ENCODE results near the gene FOXE1.

The FOXE1 gene

DNA sequence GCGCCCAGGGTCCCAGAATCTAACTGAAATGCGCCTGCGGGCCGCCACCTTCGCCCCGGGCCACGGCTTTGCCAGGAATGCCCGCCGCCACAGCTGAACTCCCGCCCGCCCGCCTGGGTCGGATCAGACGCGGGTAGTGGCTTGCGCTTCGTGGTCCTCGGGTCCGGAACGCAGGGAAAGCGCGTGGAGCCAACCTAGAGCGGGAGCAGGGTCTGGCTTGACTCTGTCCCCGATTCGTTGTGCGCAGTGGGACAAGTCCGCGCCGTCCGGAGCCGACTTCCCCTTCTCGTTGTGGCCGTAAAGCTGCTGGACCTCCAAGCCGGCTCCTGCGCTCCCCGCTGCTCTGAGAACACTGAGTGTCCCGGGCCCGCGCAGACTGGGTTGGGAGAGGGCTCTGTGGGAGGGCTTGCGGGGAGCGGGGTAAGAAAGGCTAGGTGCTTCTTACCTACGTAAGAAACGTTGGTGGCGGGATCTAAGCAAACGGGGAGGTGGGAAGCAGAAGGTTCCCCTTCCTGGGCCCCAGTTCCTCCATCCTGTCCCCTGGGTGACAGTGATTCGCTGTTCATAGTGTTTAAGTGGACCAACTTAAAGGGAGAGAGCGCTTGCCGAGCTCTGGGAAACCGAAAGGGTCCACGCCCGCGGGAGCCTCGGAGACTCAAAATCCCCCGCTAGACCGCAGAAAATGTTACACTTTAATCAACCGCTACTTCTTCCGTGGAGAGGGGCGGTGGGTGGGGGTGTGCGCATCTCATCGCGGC, 4.4 kb upstream of the FOXE1 start:
- peak; percentile 40 for DNase-seq (ENCODE audit: low read depth)

DNA sequence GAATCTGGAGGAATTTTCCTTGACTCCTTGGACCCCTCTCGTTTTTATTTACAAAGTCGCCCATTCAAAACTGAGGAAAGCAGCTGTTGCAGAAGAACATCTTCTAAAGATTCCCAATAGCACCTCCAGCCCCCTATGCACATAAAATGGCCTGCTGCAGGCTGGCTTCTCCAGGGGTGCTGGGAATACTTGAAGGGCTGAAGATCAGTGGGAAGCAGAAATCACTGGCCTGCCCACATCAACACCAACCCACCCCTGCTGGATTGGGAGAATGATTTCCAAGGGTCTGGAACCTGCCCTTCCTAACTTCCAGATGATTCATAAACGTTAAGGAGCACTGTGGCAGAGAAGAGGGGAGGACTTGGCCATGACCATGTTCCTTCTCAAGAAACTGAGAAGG, 3.0 kb upstream of the FOXE1 start:
- DNase-seq (ENCODE audit: low read depth), result no peak

DNA sequence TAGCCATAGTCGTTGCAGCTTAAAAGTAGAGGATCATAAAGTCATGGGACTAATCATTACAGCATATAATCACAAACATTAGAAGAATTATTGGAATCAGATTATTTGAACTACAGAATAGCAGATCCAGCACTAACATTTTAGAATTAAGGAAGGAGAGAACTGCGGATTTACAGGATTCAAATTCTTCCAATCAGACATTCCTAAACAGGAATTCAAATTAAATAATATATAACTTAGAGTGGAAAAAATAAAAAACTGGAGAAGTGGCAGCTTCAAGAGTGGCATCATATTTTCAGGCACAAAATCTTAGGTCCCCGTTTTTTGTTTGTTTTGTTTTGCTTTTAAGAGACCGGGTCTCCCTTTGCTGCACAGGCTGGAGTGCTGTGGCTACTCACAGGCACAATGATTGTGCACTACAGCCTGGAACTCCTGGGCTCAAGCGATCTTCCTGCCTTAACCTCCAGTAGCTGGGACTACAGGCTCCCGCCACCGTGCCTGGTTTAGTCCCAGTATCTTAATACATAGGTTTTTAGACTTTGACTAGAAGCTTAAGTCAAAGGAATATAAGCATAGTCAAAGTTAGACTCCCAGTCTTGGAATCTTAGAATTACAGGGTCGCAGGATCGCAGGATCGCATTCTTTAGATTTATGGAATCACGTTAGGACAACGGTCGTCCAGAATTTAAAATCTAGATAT, 2.1 kb upstream of the FOXE1 start:
- DNase-seq (ENCODE audit: low read depth), result no peak

DNA sequence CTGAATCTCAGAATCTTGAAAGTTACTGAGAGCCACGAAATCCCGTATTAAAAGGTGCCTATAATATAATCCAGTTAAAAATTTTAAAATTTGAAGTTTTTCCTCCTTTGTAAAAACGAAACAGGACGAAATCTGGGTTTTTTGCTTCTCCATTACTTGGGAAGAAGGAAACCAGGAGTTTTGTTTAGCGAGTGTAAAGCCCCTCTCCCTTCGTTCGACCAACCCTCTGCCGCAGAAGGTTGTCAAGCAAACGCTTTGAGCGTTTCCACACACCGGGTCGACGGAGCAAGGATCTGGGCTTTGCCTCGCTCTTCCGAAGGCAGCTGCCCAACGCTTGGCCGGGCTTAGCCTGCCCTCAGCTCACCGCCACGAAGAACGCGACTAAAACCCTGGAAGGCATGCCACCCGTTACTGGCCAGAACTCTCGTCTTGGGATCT, 1.6 kb upstream of the FOXE1 start:
- no peak for DNase-seq (ENCODE audit: low read depth)

DNA sequence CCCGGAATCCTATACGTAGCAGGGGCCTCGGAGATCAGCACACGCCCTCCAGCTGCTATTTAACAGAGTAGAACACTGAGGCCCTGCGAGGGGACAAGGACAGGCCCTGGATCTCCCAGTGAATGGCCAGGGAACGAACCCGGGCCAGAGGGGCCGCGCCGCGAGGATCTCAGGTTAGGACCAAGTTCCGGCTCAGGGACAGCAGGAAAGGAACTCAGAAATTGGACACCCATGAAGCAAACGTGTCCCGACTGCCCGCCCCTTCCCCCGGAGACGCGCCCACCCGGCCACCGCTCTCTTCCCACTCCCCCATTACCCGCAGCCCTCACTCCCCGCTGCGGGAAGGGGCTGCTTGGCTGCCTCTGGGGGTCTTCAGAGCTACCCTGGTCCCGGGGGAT, 1.0 kb upstream of the FOXE1 start:
- no peak for DNase-seq (ENCODE audit: low read depth)

DNA sequence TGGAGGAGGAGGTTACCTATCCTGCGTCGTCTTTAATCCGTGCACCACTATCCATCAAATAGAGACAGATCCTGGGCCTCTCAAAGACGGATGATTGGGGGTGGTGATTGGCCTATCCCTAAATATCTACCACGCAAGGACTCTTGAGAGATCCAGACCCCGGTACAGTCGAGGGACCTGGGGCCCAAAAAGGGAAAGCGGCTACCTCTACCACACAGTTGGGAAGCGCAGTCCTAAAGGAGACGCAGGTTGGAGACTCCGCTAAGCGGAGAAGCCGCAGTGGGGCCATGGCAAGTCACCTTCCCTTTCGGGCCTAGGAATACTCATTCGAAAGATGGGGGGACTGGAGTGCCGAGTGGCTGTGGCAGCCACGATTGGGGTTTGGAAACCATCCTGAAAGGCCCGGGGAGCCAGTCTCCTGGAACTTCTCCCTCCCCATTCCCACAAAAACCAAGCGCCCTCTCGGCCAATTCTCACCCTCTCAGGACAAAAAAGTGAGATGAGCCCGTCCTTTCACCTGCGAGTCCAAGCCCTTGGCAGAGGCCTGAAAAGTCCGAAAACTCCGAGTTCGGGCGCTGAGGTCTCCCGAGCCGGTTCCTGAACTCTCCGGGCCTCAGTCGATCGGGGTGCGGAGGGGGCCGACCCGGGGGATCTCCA, 499 bp upstream of the FOXE1 start:
- no peak for DNase-seq (ENCODE audit: low read depth)

DNA sequence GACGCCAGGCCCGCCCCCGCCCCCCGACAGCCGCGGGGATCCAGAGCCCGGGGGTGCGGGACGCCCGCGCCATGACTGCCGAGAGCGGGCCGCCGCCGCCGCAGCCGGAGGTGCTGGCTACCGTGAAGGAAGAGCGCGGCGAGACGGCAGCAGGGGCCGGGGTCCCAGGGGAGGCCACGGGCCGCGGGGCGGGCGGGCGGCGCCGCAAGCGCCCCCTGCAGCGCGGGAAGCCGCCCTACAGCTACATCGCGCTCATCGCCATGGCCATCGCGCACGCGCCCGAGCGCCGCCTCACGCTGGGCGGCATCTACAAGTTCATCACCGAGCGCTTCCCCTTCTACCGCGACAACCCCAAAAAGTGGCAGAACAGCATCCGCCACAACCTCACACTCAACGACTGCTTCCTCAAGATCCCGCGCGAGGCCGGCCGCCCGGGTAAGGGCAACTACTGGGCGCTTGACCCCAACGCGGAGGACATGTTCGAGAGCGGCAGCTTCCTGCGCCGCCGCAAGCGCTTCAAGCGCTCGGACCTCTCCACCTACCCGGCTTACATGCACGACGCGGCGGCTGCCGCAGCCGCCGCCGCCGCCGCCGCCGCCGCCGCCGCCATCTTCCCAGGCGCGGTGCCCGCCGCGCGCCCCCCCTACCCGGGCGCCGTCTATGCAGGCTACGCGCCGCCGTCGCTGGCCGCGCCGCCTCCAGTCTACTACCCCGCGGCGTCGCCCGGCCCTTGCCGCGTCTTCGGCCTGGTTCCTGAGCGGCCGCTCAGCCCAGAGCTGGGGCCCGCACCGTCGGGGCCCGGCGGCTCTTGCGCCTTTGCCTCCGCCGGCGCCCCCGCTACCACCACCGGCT, 1.0 kb downstream of the FOXE1 start:
- DNase-seq (ENCODE audit: low read depth), result peak; percentile 59

DNA sequence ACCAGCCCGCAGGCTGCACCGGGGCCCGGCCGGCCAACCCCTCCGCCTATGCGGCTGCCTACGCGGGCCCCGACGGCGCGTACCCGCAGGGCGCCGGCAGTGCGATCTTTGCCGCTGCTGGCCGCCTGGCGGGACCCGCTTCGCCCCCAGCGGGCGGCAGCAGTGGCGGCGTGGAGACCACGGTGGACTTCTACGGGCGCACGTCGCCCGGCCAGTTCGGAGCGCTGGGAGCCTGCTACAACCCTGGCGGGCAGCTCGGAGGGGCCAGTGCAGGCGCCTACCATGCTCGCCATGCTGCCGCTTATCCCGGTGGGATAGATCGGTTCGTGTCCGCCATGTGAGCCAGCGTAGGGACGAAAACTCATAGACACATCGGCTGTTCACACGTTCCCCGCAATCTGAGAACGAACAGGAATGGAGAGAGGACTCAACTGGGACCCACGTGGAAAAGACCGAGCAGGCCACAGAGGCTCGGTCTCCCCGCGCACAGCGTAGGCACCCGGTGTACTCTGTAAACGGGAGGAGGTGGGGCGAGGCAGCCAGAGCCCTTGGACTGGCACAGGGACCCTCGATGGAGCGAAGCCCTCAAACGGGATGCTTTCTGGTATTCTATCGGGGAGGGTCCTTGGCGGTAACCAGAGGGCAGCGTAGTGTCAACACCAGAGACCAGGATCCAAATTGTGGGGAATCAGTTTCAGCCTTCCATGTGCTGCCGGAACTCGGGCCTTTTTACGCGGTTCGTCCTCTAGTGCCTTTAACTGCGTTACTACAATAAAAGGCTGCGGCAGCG, 1.9 kb downstream of the FOXE1 start:
- DNase-seq (ENCODE audit: low read depth), result no peak

DNA sequence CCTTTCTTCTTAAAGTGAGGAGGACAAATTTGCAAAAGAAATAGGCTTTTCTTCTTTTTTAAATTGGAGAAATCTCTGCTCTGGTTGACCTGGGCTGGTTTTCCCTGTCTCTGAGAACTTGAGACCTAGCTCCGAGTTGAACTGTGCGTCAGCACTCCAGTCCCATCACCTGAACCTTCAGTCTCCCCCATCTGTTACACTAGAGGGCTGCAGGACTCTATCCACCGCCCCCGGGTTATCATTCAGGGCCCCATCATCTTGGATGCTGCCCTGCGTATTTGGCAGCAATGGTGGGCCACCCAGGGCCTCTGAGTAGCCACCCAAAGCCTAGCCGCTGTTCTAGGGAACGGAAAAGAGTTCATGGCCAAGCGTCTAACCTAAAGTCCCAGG, 2.5 kb downstream of the FOXE1 start:
- no peak for DNase-seq (ENCODE audit: low read depth)

DNA sequence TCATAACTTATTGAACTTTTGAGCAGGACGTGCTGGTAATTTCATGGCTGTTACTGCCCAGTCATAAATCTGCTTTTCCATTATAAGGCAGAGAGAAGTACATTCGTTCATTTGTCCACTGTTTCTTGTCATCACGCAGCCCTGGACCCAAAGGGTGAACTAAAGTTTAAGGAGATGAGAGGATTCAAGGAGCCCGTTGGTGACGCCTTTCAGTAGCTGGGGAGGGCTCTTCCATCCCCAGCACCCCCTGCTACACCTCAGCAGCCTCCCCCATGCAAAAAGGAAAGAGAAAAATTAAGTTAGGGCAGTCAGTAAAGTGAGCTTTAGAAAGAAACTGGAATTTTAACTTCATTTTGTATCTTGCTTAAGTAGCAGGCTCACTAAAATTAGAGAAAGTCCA, 2.9 kb downstream of the FOXE1 start:
- DNase-seq (ENCODE audit: low read depth), result no peak

DNA sequence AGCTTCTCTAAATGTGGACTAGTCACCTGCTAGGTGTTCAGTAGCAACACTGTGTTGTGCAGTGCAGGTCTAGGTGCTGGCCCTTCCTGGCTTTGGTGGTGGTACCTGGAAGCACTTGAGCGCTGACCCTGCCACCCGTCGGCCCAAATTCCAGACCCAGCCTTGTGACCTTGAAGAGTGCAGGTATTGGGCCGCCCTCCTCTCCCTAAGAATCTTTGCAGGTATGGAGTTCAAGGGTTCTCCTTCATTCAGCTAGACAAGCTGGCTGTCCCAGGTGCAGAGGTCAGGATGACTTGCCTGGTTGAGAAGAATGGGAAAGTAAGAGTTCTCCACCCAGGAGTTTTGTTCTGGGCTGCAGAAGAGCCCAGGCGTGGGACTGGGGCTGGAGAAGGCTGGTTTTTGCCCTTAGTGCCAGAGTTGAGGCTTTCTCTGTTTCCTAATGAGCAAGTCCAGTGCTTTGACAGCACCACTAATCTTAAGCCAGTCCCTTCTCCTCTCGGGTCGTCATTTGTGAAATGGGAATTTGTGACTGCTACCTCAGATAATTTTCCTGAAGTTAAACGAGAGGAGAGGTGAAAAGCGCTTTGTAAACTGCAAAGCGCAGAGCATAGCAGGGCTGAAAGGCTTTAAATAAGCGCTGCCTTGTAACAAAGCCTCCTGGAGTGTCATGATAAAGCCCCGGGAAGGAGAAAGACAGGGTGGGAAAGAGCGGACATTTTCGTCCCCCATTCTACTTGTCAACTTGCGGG, 4.0 kb downstream of the FOXE1 start:
- no peak for DNase-seq (ENCODE audit: low read depth)

DNA sequence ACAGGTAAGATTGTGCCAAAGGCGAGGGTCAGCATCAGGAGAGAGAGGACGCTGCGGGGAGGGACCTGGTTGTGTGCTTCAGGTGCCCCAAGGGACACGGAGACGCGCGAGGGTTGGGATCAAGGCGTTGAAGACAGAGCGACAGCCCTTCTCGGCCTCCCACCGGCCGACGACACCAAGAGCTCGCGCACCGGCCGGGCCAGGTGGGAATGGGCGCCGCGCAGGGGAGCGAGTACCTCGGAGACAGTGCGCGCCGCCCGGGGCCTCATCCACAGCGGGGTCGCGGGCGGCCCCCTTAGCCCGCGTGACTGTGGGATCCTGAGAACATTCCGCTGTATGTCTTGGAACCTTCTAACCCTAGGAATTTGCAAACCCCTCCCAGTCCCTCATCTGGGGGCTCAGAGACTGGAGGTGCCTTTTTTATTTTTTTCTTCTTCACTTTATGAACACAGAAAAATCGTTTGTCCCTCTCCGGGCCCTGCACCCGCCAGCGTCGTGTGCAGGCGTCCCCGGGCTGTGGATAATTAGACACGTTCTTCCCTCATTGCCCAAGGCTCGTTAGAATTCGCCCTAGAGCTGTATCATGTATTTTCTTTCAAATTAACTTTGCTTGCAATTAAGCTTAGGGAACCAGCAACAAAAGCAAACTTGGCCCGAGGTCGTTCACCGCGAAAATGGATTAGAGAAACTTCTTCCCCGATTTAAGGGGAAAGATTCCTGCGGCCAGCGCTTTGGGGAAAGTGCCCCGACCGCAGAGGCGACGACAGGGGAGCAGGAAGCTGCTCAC, 4.8 kb downstream of the FOXE1 start:
- no peak for DNase-seq (ENCODE audit: low read depth)

DNA sequence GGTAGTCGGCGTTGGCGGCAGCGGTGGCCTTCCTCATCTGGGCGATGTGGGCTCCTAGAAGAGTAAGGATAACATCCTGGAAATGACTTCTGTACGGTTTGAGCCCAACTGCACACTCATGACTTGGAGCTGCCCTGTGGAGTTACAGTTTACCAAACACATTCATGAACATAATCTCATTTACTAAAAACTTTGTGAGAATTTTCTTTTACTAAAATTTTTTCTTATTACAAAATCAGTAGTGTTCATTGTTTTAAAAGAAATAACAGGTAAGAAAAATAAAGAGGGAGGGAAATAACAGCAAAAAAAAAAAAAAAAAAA, 5.3 kb downstream of the FOXE1 start:
- no peak for DNase-seq (ENCODE audit: low read depth)

DNA sequence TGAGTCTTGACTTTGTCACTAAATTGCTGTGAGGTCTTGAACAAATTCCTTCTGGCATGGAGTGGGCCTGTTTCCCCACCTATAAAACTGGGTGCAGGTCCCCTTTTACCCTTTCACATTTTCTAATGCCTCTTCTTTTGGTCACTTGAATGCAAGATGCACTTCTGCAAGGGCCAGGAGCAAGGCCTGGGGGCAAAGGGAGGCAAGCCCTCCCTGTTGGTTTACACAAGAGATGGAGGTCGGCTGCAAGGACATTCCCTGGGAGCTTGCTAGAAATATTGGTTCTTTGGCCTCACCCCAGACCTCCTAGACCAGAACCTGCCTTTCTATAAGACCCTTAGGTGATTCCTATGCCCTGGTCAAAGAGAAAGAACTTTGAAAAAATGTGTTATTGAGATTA, 5.8 kb downstream of the FOXE1 start:
- DNase-seq (ENCODE audit: low read depth), result no peak

DNA sequence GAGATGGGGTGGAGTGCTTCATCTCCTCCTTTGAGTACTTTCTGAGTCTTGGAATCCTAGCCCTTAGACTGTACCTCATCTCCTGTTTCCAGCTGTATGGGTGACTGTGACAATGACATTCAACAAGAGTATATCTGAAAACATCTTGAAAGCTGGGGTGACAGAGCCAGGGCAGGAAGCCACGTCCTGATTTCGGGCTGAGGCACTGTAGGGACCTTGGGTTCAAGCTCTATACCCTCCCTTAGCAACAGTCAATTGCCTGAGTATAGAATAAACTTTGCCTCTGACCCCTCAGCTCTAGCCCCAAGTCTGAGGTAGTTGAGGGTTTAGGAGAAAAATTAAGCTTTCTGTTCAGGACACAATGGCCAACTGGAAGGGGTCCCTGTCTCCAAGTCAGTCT, 6.3 kb downstream of the FOXE1 start:
- DNase-seq (ENCODE audit: low read depth), result no peak

DNA sequence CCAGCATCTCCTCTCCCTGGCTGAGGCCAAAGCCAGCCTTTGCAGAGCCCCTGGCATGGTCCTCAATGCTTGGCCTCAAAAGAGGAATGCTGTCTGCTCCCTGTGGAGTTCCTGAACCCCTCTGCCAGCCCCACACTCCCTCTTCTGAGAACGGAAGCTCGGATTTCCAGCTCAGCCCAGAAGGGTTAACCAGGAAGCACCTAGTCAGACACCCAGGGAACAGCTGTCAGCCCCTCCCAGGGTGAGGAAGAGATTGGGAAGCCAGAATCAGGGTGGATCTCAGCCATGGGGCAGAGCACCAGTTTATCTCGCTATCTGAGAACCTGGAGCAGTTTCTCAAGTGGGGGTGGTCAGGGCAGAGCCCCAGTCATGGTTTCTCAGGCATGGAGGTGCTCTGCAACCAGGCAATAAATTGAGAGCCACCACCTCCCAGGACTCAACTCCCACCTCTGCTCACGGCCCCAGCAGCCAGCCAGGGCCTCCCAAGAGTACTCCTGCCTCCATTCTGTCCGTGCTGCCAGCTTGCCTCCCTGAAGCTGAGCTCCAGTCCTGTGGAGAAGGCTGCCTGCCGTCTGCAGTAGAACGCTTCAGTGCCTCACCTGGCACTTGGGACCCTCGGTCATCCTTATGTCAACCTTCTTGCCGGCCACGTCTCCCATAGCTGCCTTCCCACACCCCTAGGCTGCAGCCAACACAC, 7.6 kb downstream of the FOXE1 start:
- DNase-seq (ENCODE audit: low read depth), result no peak

DNA sequence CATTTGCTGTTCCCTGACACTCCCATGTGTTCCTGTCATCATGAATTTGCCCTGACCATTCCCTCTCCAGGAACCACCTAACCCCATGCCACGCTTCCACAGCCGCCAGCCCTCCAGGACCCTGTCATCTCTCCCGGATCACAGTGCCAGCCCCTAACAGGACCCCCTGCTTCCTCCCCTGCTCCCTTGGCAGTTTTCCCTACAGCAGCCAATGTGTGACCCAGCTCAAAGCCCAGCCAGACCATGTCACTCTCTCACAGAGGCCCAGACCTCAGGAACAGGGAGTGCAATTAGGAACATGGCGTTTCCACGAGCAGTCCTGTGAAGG, 8.1 kb downstream of the FOXE1 start:
- no peak for DNase-seq (ENCODE audit: low read depth)

DNA sequence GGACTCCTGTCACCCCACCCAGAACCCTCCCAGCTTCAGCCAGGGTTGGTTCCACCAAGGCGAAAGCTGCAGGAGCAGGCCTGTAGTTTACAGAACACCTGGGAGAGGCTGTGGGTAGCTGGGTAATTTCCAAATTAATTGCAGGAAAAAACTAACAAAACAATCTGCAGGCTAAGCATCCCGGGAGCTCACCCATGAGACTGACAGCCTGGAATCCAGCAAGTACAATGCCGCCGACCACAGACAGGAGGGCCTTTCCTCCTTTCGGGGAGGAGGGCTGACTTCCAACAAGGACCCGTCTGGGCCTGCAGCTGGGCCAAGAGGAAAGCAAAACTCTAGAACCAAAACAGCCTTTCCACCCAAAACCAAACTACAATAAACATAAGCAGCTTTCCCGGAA, 10.3 kb downstream of the FOXE1 start:
- no peak for DNase-seq (ENCODE audit: low read depth)

DNA sequence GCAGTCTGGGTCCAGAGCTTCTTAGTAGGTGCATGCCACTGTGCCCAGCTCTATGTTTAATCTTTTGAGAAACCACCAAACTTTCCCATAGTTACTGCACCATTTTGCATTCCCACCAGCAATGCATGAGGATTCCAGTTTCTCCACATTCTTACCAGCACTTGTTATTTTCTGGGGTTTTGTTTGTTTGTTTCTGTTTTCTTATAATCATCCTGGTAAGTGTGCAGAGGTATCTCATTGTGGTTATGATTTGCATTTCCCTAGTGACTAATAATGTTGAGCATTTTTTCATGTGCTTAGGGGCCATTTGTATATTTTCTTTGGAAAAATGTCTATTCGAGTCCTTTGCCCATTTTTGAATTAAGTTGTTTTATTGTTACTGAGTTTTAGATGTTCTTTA, 11.4 kb downstream of the FOXE1 start:
- DNase-seq (ENCODE audit: low read depth), result no peak

DNA sequence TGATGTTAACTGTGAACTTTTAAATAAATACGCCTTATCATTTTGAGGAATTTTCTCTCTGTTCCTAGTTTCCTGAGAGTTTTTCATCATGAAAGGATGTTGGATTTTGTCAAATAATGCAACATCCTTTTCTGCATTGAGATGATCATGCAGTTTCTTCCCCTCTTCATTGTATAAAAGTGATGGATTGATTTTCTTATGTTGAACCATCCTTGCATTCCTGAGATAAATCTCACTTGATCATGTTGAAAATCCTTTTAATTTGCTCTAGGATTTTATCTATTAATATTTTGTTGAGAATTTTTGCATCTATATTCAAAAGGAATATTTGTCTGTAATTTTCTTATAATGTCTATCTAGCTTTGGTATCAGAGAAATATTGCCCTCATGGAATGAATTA, 13.3 kb downstream of the FOXE1 start:
- DNase-seq (ENCODE audit: low read depth), result no peak
